Caki2 (cell line): ENCODE measurements around the gene RASAL2. TPM values are rescaled to one million over a fixed set of nuclear protein-coding genes. Genes with fewer than 3 reads are reported as not detected.

Experiments
- DNase-seq: peaks from one replicate; pipeline ENCODE4 v3.0.0-alpha.2; 2015; ENCODE audit warnings: low read depth
- in situ Hi-C: cut with HindIII; loops from 2 replicates; pipeline ENCODE4 v1.10.0; 2016; ENCODE audit warnings: low sequenced_read_pairs, low pct_unique_long_range_greater_than_20kb, mixed read lengths
- total RNA-seq: library from RNA; depleted of rRNA; stranded (reverse); fragments of >200 nt; shearing (Covaris generic); gene quantifications from 2 replicates; pipeline ENCODE4 v1.2.3, GENCODE V29; 2014; ENCODE audit warnings: low replicate concordance

The RASAL2 gene
- total RNA-seq, 1 experiment from 2014 or later: 7.4 TPM

DNA sequence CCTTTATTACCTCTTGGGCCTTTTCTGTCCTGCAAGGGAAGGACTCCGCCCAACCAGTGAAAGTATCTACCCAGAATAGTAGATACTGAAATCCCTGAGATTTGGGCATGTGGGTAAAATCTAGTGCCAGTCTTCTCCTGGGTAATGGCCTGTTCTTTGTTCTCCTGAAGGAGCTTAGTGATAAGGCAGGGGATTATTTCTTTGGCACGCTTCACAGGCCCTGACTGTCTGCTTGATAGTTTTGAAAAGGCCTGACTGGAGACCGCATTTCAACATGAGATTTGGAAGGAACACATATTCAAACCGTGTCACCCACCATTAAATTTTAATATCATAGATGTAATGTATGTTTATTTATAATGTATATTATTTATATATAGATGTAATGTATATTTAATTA, 48.9 kb downstream of the RASAL2 start:
- DNase-seq: no peak
- in situ Hi-C loops: no loop called here

DNA sequence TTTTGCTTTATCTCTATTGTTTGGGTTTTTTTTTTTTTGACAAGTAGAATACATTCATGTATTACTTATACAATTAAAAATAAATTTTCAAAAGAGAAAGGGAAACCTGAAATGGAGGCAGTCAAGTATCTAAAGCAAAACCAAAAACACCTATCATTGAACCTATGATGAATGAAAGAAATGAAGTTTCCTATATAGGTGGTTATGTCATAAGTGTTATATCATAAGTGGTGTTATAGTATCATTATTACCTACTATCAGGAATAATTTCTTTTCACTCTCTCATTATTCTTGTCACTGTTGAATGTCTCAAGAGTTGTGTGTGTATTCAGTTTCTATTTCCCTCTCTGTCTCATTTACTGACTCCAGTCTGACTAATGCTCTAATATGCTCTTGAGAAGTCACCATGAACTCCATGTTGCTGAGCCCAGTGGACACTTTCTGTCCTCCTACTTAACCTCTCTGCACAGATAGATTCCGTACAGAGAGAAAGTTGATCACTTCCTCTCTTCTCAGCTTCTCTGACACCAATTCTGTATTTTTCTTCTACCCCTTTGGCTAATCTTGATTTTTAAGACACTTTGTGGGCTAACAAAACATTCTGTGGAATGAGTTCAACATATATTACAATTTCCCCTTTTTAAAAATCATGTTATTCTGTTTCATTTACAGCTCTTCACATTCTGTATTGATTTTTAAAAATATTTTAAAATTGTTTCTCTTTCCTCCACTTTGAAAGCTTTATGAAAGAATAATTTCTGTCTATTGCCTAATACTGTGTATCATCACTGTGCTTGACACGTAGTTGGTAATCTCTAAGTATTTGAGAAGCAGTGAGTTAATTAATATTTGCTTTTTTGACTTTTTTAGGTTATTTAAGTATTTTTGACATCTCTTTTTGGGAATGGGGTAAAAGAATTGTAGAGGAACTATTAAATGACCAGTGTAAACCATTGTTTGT, 50.1 kb downstream of the RASAL2 start:
- no peak for DNase-seq
- in situ Hi-C loops: no loop called here

DNA sequence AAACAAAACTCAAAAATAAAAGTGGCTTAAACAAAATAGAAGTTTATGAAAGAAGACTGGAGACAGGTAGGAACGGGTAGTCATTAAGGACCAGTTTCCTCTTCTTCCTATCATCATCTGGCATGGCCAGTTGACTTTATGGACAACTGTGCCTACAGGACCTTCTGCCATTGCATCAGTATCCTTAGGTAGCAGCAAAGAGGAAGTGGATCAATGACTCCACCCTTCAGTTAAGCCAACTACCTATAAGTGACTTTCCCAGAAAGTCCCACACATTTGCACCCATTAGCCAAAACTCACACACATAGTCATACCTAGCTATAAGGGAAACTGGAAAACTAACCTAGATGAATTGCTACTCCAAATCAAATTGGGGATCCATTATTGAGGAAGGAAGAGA, 51.7 kb downstream of the RASAL2 start:
- DNase-seq: no peak
- in situ Hi-C loops: no loop called here

DNA sequence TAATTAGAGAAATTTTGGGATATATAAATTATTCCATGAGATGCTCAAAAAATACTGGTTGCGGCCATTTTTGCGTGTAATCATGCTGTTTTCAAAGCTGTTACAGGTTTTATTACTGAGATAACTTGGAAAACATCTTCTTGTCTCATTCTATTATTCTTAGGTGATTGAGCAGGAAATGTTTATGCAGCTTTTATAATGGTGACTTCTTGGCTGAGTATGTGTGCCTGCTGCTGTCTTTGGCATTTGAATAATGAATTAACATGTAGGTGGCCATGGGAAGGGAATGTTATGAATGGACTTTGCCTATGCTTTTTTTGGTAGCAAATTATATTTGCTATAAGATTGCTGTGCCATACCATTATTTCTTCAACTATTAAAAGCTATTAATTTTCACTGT, 52.5 kb downstream of the RASAL2 start:
- in situ Hi-C loops: no loop called here
- DNase-seq: no peak

DNA sequence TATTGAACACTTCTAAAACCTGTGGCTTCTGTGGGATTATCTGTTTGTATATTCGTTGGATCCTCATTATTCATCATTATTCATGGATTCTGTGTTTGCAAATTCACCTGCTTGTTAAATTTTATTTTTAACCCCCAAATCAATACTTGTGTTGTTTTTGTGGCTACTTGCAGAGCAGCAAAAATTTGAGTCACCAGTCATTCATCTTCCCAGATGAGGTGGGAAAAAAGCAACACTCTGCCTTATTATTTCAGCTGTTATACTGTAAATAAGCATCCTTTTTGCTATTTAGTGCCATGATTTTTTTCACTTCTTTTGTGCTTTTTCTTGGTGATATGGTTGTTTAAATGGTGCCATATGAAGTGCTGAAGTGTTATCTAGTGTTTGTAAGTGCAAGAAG, 56.7 kb downstream of the RASAL2 start:
- in situ Hi-C loops: loop anchor here (10.0 kb wide), 1 partner anchor 66 kb away; no protein-coding TSS in a partner anchor
- no peak for DNase-seq

DNA sequence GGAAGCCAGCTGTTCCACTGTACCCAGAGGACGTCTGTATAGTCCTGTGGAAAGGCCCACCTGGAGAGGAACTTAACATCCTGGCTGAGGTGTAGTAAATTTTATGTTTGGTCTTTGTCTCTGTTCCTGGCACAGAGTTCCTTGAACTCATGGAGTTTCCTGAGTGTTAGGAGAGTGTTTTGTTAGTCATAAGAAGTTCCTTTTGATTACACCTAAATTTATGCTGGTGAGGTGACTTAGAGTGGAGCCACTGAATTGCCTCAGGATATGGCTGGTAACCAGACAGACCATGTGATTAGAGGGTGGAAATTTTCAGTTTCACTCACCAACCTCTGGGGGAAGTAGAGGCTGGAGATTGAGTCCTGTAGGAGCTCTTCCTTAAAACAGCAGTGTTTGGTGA, 57.9 kb downstream of the RASAL2 start:
- DNase-seq: peak; percentile 14
- in situ Hi-C loops: loop anchor here (10.0 kb wide), 1 partner anchor 67 kb away; no protein-coding TSS in a partner anchor

DNA sequence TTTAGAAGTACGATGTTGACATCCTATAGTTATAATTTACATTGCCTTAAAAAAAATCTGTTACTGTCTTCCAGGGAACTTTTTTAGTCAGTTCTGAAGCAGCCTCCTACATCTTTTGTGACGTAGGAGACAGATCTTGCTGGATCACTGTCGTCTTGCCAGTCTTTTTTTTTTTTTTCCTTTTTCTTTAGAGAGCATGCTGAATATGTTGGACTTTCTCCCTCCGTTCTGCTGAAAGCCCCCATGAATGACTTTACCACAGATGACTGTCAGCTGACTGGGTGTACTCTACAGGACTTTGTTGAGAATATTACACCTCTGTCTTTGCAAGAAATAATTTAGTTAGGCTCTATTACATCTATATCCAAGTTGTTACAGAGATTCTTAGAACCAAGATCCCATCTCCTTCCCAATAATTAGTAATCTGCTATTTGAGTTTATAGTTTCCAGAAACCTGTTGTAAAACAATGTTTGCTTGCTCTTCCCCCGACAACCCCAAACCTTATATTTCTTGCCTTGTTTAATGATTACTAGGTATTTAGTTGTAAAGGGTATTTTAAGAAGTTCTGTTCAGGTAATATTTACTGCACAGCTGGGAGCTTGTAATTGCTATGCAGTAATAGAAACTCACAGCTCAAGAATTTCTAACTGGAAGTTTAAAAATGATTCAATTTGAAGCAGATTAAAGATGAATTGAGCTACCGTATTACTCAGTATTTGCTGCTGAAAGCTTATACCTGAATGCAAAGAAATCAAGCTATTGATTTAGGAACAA, 61.8 kb downstream of the RASAL2 start:
- in situ Hi-C loops: loop anchor here (10.0 kb wide), 1 partner anchor 71 kb away; no protein-coding TSS in a partner anchor
- no peak for DNase-seq

DNA sequence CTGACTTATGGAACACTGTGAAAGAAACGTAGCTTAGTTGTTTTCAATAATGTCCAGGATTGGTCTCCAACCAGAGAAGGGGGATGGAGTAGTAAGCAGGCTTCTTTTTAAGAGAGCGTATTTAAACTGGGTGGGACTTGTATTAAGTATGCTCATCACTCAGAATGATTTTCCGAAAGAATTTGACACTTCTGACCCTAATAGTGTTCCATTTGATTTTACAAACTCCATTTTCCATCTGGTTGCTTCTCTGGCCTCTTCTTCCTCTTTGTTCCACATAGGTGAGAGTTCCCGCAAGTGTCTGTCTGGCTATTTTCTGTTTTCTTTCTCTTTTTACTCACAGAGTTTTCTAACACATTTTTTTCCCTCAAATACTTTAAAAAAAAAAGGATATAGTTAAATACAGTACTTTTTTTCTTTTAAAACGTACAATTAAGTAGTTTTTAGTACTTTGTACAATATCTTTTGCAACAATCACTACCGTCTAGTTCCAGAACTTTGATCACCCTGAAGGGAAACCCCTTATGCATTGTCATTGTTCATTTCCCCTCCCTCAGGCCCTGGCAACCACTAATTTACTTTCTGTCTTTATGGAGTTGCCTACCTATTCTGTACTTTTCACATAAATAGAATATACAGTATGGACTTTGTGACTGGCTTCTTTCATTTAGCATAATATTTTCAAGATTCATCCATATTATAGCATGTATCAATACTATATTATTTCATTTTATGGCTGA, 67.0 kb downstream of the RASAL2 start:
- in situ Hi-C loops: no loop called here
- DNase-seq: no peak

DNA sequence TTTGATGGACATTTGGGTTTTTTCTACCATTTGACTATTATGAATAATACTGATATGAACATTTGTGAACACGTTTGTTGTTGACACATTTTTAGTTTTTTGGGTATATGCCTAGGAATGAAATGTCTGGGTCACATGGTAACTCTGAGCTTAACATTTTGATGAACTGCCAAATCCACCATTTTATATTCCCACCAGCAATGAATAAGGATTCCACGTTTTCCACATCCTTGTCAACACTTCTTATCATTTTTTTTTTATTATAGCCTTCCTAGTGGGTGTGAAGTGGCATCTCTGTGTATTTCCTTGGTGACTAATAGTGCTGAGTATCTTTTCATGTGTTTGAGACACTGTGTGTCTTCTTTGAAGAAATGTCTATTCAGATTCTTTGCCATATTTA, 67.6 kb downstream of the RASAL2 start:
- in situ Hi-C loops: no loop called here
- no peak for DNase-seq

DNA sequence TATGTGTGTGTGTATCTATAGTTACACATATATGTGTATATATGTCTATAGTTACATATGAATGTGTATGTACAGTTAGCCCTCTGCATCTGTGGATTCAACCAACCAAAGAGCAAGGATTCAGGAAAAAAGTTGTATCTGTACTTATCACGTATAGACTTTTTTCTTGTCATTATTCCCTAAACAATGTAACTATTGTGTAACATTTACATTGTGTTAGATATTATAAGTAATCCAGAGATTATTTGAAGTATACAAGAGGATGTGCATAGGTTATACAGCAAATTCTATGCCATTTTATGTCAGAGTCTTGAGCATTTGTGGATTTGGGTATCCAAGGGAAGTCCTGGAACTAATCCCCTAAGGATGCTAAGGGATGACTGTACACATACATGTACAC, 71.3 kb downstream of the RASAL2 start:
- in situ Hi-C loops: no loop called here
- DNase-seq: no peak

DNA sequence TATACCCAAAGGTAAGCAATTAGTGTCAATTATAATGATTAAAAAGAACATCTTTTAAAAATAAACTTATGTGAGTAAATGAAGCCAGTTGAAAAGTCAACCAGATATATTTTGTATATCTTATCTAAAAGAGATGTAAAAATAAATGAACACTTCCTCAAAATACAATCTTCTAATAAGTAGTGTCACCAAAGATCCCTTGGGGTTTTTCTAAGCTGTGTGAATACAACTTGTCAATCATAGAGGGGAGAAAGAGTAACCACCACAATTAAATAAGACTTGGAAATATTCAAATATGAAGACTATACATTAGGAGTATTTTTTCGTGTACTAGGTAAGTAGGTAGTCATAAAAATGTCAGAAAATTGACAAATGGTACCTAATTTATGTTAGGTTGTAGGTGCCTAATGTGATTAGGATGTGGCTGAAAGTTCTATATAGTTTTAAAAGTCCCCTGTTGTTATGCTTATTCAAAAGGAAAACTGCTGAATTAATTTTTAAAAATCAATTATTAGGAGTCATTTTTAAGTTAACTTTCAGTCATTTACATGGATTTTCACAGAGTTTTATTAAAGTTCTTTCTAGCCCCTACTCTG, 72.6 kb downstream of the RASAL2 start:
- in situ Hi-C loops: no loop called here
- no peak for DNase-seq

DNA sequence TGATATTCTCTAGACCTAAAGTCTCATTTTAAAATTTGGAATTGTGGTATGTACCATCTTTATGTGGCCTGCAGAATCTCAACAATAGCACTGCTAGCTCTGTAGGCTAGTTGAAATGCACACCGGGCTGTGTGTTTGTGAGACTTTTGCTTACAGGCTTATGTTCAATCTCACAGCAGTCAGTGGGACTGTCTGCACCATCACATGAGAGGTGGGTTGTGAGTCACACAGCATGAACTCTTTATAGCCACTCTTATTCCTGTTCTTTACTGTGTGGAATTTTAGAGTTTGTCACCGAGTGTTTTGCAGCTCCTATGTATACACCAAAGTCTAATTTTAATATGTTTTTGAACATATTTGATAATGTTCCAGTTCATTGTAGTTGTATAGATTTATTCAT, 74.6 kb downstream of the RASAL2 start:
- in situ Hi-C loops: no loop called here
- DNase-seq: no peak

DNA sequence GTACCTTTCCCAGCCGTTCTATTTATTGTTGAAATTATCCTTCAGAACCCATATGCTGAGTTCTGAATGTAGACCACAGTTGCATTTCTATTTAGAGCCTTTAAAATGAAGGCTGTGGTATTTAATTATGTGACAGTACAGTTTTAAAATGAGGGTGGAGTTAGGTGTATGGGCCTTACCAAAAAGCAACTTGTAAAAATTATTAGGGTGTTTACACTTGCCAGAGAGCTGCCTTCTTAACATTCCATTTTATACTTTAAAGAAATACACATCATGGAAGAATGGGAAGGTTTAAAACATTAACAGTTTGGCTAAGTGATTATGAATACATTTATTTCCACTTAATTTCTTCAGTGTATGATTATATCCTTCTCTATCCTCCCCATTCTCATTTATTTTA, 75.7 kb downstream of the RASAL2 start:
- no peak for DNase-seq
- in situ Hi-C loops: no loop called here

DNA sequence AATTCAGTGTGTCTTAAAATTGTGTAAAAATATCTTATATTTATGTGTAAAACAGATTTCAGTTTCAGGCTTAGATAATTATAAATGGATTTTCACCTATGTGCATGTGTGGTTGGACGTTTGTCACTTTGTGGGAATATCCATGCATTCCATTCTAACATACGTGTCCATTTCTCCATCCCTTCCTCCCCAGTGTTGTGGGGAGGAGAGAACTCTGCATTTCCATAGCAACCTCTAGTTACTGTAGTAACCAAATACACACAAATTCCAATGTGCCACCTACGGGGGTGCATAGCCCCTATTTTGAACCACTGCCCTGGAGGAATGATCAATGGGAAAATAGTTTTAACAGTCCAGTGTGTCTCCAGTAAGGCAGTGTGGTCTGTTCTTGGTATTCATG, 79.0 kb downstream of the RASAL2 start:
- DNase-seq: peak; percentile 7
- in situ Hi-C loops: no loop called here

DNA sequence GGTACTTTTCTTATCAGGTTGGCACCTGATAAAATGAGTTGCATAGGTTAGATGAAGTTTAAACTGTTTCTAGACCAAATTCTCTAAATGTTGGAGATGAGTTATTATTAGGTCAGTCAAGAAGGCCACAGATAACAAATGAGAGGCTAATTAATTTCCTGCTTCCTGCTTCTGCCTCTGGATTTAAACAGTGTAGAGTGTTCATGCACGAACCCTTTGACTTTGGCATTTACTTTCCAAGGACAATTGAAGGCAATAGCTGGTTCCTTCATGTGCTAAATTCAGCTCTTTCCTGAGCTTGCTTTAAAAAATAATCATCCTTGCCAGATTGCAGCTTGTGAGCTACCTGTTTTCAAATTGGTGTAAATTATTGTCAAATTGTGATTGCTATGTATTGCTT, 80.6 kb downstream of the RASAL2 start:
- in situ Hi-C loops: no loop called here
- DNase-seq: no peak

DNA sequence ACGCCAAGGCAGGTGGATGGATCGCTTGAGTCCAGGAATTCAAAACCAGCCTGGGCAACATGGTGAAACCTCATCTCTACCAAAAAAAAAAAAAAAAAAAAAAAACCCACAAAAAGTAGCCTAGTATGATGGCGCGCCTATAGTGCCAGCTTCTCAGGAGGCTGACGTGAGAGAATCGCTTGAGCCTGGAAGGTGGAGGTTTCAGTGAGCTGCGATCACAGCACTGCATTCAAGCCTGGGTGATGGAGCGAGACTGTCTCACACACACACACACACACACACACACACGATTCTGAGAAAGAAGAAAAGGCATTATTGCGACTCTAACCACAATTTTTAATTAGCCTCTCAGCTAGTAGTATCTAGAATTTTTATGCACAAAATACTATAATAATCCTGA, 86.5 kb downstream of the RASAL2 start:
- in situ Hi-C loops: no loop called here
- no peak for DNase-seq

DNA sequence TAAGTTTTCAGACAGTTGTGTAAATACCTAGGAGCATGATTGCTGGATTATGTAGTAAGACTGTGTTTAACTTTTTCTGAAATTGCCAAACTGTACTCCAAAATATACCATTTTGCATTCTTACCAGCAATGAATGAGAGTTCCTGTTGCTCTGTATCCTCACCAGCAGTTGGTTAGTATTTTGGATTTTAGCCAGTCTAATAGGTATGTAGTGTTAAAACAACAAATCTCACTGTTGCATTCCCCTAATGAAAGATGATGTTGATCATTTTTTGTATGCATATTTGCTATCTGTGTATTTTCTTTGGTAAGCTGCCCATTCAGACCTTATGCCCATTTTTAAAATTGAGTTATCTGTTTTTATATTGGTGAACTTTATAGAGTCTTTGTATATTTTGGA, 89.9 kb downstream of the RASAL2 start:
- no peak for DNase-seq
- in situ Hi-C loops: no loop called here

DNA sequence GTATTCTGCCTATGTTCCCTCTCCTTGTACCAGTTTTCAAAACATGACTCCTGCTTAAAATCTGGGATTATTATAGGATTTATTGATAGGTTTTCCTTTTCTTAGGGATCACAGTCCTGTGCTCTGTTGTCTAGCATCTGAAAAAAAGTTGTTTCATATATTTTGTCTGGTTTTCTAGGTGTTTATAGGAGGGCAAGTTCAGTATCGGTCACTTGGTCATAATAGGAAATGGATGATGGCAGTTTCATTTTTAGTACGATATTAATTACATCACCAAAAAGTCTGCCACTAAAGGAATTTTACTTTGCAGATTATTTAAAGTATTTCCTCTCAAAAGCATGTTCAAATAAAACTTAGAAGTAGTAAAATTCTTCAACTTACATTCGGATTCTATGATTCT, 94.4 kb downstream of the RASAL2 start:
- DNase-seq: no peak
- in situ Hi-C loops: no loop called here
